Left ventricle myocardium superior (tissue), 1 donor: ENCODE measurements around the gene BLOC1S1. TPM values are rescaled to one million over a fixed set of nuclear protein-coding genes. Genes with fewer than 3 reads are reported as not detected.

ENCODE experiments used
- ATAC-seq: fragments of 200-7000 bp; cut with Tn5 transposase; one replicate; pipeline ENCODE4 v1.9.1; 2020; ENCODE audit warnings: mild to moderate bottlenecking, moderate library complexity
- DNase-seq: peaks from one replicate; pipeline ENCODE4 v3.0.0-alpha.2; 2020
- intact Hi-C: fragments of 100-400 bp; cut with micrococcal nuclease; formaldehyde crosslinking; loops from one replicate; pipeline ENCODE4 v1.11.0; 2022
- total RNA-seq: library from RNA; stranded (reverse); fragmentation: NEBNext Ultra II Directional; extraction: Animal tissue kit (Norgen Biotek cat#: 25700); gene quantifications from one replicate; pipeline ENCODE4 v1.2.1, GENCODE V29; 2021
- donor health status: DM: no; HTN: yes; CAD: no; lungs with severe emphysema.

BLOC1S1 gene
- total RNA-seq, 1 donor from 2014 or later: 124 TPM

- intact Hi-C loops: no loop called here
- DNase-seq (peak; percentile 20), ATAC-seq (no peak)
Observed at GRCh38 chr12:55706568-55707218, 9.2 kb upstream of the BLOC1S1 start.

GRCh38 chr12:55707219-55707671 lies 8.6 kb upstream of the BLOC1S1 start:
- DNase-seq (peak; percentile 46), ATAC-seq (no peak)
- intact Hi-C loops: no loop called here

GRCh38 chr12:55707841-55708694 lies 7.8 kb upstream of the BLOC1S1 start, which contains the start of gene ITGA7:
ITGA7 (minus strand) TSS chr12:55707904; CDS start chr12:55707682, 222 bp downstream.
- ATAC-seq (peak; percentile 63), DNase-seq (peak; percentile 91)
- intact Hi-C loops: no loop called here

- peak; percentile 56 for ATAC-seq
- intact Hi-C loops: no loop called here
Observed at GRCh38 chr12:55708695-55709233, 7.1 kb upstream of the BLOC1S1 start.

GRCh38 chr12:55711786-55712553 lies 3.9 kb upstream of the BLOC1S1 start:
- DNase-seq: peak; percentile 64
- ATAC-seq: peak; percentile 58
- intact Hi-C loops: no loop called here

More at GRCh38 chr12:55708695-55709233, 7.1 kb upstream of the BLOC1S1 start:
- DNase-seq: peak; percentile 69

GRCh38 chr12:55712700-55713415 lies 3.0 kb upstream of the BLOC1S1 start:
- ATAC-seq (peak; percentile 1), DNase-seq (peak; percentile 27)
- intact Hi-C loops: no loop called here

GRCh38 chr12:55713721-55714120 lies 2.1 kb upstream of the BLOC1S1 start:
- no peak for ATAC-seq
- intact Hi-C loops: no loop called here
- DNase-seq: peak; percentile 6

- intact Hi-C loops: no loop called here
- ATAC-seq (no peak), DNase-seq (no peak)
Observed at GRCh38 chr12:55715169-55715764, 579 bp upstream of the BLOC1S1 start.

GRCh38 chr12:55716582-55716957 lies 724 bp downstream of the BLOC1S1 start:
- intact Hi-C loops: no loop called here
- ATAC-seq: no peak
- no peak for DNase-seq

GRCh38 chr12:55717011-55718007 lies 1.5 kb downstream of the BLOC1S1 start:
- DNase-seq: no peak
- intact Hi-C loops: no loop called here
- ATAC-seq: no peak

GRCh38 chr12:55718015-55718414 lies 2.2 kb downstream of the BLOC1S1 start:
- DNase-seq: no peak
- intact Hi-C loops: no loop called here
- ATAC-seq: no peak

GRCh38 chr12:55718624-55719275 lies 2.9 kb downstream of the BLOC1S1 start:
- intact Hi-C loops: no loop called here
- ATAC-seq (no peak), DNase-seq (no peak)

GRCh38 chr12:55719371-55719770 lies 3.5 kb downstream of the BLOC1S1 start:
- no peak for DNase-seq
- intact Hi-C loops: no loop called here

GRCh38 chr12:55720071-55720564 lies 4.3 kb downstream of the BLOC1S1 start, which contains the start of gene RDH5:
RDH5 (plus strand) TSS chr12:55720393; CDS start chr12:55721185, 792 bp downstream.
- intact Hi-C loops: no loop called here
- DNase-seq (peak; percentile 76), ATAC-seq (peak; percentile 67)

More at GRCh38 chr12:55719371-55719770, 3.5 kb downstream of the BLOC1S1 start:
- no peak for ATAC-seq

GRCh38 chr12:55720894-55721444 lies 5.1 kb downstream of the BLOC1S1 start:
- intact Hi-C loops: no loop called here
- ATAC-seq: peak; percentile 58
- DNase-seq: peak; percentile 67

- no peak for DNase-seq
- intact Hi-C loops: no loop called here
- no peak for ATAC-seq
Observed at GRCh38 chr12:55721601-55722213, 5.9 kb downstream of the BLOC1S1 start.
